GM21423 (cell line): ENCODE results near the gene GOLGA8N.

ENCODE experiments used
- ATAC-seq: cut with Tn5 transposase; IDR thresholded peaks from one replicate; pipeline ENCODE4 v1.9.1; 2021; ENCODE audit warnings: mild to moderate bottlenecking, moderate library complexity; ENCODE audit not compliant: unreplicated experiment

The GOLGA8N gene

DNA sequence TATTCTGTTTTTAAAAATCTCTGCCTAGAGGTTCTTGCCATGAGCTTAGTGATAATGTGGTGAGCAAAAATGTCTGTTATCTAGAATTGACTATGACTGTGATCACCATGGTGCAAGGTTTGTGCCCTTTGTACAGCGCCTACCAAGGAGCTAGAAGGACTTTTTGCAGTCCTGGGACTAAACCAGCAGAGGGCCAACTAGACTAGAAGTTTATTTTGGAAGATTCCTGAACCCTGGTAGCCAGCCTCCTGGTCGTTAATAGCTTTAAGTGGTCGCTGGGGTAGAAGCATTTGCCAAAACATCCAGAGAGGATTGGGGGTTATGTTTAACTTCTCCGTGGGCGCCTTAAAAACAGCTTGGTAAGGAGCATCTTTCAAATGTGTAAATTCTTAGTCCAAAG lies 56.1 kb downstream of the GOLGA8N start:
- ATAC-seq = no peak

DNA sequence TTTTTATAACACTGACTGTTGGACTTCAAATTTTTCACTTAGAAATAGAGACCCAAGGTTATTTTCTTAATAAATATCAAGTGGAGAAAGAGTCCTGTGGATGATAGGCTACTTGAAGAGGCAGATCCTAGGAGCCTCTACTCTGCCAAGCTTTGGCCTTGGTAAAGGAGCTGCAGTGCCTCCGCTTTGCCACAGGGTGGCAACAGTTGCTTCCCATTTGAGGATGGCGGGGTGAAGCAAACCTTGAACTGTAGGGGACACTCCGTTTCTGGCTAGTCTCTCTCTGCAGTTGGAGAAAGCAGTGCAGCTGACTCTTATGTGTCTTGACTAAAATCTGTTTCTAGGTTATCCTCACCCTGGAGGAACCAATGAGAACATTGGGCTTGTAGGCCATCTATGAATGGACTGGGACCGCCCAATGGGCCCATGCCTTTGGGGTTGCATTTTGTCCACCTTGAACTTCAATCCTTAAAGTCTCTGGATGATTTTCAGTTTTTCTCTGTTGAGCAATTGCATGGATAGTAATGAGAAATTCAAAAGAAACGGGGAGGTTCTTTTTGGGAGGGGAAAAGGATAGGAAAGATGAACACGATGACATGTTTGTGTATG lies 58.1 kb downstream of the GOLGA8N start:
- peak; percentile 63 for ATAC-seq

DNA sequence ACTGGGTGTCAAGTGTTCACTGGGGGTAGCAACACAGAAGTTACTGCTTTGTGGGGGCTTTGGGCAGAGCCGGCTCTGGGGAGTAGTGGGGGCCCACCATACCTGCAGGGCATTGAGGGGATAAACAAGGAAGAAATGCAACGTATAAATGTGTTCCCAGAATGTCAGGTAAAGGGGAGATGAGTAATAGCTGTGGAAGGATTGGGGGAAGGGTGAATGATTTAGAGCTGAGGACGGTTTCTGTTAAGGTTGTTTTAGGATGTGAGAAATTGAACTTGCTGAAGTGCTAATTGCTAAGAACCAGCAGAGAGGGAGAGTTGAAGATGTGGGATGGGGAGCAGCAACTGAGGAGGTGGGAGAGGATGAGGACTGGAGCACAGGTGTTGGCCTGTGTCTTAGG lies 58.9 kb downstream of the GOLGA8N start:
- no peak for ATAC-seq

DNA sequence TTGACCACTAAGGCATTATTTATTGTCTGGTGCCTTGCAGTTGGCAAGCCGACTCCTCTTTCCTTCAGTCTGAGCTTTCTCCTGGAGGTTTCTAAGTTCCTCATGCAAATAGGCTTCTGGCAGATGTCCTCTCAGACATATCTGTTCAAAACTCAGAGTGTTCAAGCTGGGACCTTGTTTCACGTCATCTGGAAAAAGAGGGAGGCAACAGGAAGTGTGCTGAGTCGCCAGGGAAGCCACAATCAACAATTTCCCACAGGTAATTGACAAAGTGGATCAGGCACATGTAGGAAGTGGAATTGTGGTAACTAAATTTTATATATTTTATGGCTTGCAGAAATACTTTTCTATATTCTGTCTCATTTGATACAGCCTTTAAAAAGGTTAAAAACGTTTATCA lies 62.8 kb downstream of the GOLGA8N start:
- no peak for ATAC-seq

DNA sequence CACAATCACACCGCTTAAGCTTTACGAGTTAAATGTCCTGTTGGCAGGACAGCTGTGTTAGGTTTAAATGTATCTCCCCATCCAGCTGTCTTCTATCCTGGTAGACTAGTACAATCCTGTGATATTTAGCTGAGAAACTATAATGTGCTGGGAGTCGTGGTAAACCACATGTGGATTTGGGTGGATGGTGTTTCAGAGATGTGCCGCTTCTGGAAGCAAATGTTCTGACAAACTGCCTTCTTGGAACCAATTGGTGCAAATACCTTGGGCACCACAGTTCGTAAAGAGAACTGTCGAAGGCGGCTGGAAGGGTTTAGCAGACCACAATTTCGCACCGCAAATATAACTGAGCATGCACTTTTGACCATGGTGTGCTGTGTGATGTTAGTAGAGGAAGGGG lies 63.2 kb downstream of the GOLGA8N start:
- no peak for ATAC-seq
